ENCODE data around the gene MGAT1.

Gene MGAT1

DNA sequence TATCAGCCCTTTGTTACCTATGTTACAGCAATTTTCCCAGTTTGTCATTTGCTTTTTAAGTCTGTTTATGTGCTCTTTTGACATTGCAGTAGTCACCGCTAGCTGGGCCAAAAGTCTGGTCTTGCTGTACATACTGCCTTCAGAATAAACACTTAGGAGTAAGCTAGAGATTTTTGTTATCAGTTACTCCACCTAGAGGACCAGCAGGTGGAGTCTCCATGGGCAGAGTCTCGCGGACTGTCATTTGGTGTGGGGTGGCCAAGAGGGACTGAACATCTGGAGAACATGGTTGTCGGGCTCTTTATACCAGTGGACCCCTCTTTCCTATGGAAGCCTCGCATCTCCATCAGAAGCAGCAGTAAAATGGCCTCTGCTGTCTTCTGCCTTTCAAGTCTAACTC, 10.8 kb upstream of the MGAT1 start:
- TF ChIP-seq, protein P1, sequence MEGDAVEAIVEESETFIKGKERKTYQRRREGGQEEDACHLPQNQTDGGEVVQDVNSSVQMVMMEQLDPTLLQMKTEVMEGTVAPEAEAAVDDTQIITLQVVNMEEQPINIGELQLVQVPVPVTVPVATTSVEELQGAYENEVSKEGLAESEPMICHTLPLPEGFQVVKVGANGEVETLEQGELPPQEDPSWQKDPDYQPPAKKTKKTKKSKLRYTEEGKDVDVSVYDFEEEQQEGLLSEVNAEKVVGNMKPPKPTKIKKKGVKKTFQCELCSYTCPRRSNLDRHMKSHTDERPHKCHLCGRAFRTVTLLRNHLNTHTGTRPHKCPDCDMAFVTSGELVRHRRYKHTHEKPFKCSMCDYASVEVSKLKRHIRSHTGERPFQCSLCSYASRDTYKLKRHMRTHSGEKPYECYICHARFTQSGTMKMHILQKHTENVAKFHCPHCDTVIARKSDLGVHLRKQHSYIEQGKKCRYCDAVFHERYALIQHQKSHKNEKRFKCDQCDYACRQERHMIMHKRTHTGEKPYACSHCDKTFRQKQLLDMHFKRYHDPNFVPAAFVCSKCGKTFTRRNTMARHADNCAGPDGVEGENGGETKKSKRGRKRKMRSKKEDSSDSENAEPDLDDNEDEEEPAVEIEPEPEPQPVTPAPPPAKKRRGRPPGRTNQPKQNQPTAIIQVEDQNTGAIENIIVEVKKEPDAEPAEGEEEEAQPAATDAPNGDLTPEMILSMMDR (IDR thresholded peaks at IDR 0.05; ENCODE audit: low read depth, low read length) = peak; percentile 23
- H3K4me1 ChIP-seq = no peaks in the 10 kb centered on the region
- H3K27me3 ChIP-seq = no peaks in the 10 kb centered on the region
- no peaks in the 10 kb centered on the region for H3K9me3 ChIP-seq
- no peak for DNase-seq
- H3K4me3 ChIP-seq (ENCODE audit: low read depth, low read length) = no peak overlapping the region
- H3K36me3 ChIP-seq = no peaks in the 10 kb centered on the region

DNA sequence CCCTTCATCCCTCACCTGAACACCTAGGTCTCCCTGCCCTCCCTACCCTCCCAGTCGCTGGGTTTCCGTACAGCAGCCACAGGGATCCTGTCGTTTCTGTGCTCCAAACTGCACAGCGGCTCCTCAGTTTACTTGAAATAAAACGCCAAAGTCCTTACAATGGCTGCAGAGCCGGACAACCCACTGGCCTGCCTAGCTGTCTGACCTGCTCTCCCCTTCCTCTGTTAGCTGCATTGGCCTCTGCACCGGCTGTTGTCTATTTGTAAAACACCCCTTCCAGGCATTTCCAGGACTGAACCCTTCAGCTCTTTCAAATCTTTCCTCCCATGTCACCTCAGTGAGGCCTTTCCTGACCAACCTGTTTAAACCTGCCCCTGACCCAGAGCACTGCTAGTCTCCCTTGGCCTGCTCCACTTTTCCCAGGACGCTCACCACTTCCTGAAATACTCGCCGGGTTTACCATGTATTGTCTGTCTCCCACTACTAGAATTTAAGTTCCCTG, 9.1 kb upstream of the MGAT1 start:
- Histone ChIP-seq H3K9me3 (no peaks in the 10 kb centered on the region), H3K36me3 (no peaks in the 10 kb centered on the region), H3K4me1 (peaks cover 8% of the 10 kb centered on the region; the same call in 1 of the 2 replicates), H3K27me3 (no peaks in the 10 kb centered on the region), H3K4me3 (ENCODE audit: low read depth, low read length) (peak overlapping the region; percentile 77)
- no peak for DNase-seq
- TF ChIP-seq, protein P1 (IDR thresholded peaks at IDR 0.05; ENCODE audit: low read depth, low read length) = no peak

DNA sequence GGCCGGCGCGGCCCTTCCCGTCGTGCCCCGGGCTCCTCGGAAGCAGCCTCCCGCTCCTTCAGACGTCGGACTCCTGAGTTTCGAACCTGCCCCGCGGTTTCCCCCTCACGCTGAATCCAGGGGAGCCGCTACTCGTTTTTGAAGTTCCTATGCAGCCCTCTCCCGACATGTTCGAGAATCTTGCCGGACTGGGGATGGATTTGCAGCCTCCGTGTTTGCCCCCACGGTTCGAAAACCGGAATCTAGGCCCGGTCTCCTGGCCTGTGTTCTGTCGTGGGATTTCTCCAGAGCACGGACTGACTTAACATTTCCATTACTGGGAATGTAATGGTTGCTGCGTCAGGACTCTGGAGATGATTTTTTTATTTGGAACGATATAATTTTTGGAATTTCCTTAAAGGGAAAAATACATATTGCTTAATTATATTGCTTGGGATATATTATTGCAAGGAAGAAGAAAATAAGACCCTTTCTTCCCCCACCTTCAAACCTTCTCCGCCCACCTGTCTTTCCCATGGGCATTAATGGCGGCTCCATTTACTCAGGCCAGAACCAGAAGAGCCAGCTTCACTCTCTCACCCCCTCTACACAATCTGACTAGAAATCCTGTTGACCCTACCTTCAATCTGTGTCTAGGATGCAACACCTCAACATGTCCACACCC, 8.5 kb upstream of the MGAT1 start:
- TF ChIP-seq, protein P1 (IDR thresholded peaks at IDR 0.05; ENCODE audit: low read depth, low read length) = no peak
- no peak for DNase-seq
- H3K36me3 ChIP-seq = no peaks in the 10 kb centered on the region
- H3K4me3 ChIP-seq (ENCODE audit: low read depth, low read length) = peak overlapping the region; percentile 77
- no peaks in the 10 kb centered on the region for H3K9me3 ChIP-seq
- no peaks in the 10 kb centered on the region for H3K27me3 ChIP-seq
- H3K4me1 ChIP-seq = peaks cover 9% of the 10 kb centered on the region; the same call in 1 of the 2 replicates

DNA sequence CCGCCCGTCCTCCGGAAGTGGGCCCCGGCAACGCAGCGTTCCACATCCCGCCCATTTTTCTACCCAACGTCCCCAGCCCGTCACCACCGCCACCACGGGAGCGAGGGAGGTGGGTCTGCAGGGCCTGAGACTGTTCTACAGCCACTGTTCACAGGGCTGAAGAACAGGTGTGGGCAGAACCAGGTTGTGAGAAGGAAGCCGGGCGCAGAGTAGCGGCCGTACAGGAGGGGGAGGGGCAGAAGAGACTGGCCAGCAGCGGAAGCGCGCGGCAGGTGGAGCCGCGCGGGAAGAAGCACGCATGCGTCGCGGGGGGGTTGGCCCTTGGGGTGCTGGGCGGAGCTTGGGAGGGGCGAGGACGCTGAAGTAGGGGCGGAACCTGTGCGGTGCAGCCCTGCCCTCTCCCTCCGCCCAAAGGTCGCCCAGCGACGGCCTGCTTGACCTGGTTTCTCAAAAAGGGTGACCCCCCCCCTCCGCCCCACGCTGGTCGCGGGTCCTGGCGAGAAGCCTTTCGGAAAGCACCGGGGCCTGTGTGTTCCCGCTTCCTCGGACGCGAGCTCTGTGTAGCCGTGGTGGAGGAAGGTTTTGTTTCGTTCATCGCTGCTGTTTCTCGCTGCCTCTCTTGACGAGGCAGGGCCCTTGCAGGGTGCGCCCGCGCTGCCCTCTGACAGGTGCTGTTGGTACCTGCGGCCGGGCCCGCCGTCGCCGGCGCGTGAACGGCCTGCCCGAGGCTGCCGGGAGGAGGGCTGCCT, 7.8 kb upstream of the MGAT1 start:
- peak; percentile 94 for DNase-seq

DNA sequence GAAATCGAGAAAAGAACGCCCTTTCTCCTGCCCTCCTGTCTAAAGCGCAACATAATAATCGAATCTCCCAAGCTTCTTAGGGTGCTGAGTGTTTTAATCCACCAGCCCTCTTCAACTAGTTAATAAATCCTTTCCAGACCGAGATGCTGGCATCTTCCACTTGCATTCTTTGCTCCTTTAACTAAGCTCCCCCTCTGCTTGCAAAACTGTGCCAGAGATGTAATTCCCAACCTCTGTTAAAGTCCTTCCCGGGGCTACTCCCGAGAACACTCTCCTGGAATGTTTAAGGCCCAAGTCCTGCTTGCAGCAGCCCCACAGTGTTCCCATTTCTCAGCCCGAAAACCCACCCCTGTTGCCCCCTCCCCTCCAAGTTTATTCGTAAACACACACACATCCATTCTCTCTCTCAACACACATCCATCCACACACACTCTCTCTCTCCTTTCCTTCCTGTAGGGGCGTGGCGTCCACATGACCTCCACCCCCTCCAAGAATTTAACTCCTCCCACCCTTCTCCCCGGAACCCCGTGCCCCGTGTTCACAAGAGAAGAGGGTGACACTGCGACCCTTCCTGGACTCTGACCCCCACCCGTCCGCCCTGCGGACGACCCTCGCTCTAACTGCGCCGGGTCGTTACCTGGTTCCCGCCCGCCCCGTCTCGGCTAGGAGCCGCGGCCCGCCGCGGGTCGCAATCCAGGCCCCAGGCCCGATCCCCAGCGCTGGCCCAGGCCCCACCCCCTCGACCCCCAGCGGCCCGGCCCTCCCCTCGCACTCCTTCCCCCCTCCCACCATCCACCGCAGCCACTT, 7.0 kb upstream of the MGAT1 start:
- Histone ChIP-seq H3K4me1 (peaks cover 9% of the 10 kb centered on the region; the same call in 1 of the 2 replicates), H3K36me3 (no peaks in the 10 kb centered on the region), H3K9me3 (no peaks in the 10 kb centered on the region), H3K4me3 (ENCODE audit: low read depth, low read length) (peak overlapping the region; percentile 77), H3K27me3 (no peaks in the 10 kb centered on the region)
- peak; percentile 95 for DNase-seq
- TF ChIP-seq, protein P1 (IDR thresholded peaks at IDR 0.05; ENCODE audit: low read depth, low read length) = no peak

More for the DNA sequence above, 7.8 kb upstream of the MGAT1 start:
- TF ChIP-seq, protein P1 (IDR thresholded peaks at IDR 0.05; ENCODE audit: low read depth, low read length) = no peak
- peaks cover 9% of the 10 kb centered on the region; the same call in 1 of the 2 replicates for H3K4me1 ChIP-seq
- H3K9me3 ChIP-seq = no peaks in the 10 kb centered on the region
- peak overlapping the region; percentile 77 for H3K4me3 ChIP-seq (ENCODE audit: low read depth, low read length)
- no peaks in the 10 kb centered on the region for H3K36me3 ChIP-seq
- no peaks in the 10 kb centered on the region for H3K27me3 ChIP-seq

All from BE2C (cell line).